Measurements from ENCODE around the gene TEX28. TPM values are rescaled to one million over a fixed set of nuclear protein-coding genes. Genes with fewer than 3 reads are reported as not detected.

Gene TEX28
- total RNA-seq, 4 donors from 2014 or later, result not detected

DNA sequence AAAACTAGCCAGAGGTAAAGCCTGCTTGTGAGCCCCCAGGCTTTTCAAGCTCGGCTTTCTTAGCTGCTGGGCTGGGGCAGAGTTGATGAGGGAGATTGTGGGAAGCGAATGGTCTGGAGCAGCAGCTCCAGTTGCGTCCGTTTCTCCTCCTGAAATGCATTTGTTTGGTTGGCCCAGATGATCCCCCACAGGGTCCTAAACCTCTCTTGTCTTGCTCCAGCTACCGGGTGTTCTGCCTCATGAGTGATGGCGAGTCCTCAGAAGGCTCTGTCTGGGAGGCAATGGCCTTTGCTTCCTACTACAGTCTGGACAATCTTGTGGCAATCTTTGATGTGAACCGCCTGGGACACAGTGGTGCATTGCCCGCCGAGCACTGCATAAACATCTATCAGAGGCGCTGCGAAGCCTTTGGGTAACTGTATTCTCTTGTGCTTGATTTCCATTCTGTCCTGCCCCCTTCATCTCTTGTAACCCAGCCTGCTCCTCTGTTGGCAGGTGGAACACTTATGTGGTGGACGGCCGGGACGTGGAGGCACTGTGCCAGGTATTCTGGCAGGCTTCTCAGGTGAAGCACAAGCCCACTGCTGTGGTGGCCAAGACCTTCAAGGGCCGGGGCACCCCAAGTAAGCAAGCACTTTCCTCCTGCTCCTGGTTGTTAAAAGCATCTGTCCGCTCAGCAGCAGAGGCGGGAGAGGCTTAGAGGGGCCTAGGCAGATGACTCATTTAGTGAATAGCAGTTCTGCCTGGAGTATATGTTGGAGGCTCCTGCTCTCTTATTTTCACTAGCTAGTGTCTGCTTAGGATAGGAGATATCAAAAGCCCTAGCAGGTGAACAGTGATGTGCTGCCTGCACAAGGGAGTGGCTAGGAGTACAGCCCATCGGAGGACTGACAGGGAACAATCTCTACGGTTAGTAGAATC, 16.0 kb upstream of the TEX28 start:
- Histone ChIP-seq H3K9me3 (no peaks in the 10 kb centered on the region), H3K4me3 (no peak overlapping the region), H3K27ac (no peak overlapping the region), H3K27me3 (no peaks in the 10 kb centered on the region), H3K4me1 (no peaks in the 10 kb centered on the region), H3K36me3 (no peaks in the 10 kb centered on the region)
- TF ChIP-seq, protein P1, sequence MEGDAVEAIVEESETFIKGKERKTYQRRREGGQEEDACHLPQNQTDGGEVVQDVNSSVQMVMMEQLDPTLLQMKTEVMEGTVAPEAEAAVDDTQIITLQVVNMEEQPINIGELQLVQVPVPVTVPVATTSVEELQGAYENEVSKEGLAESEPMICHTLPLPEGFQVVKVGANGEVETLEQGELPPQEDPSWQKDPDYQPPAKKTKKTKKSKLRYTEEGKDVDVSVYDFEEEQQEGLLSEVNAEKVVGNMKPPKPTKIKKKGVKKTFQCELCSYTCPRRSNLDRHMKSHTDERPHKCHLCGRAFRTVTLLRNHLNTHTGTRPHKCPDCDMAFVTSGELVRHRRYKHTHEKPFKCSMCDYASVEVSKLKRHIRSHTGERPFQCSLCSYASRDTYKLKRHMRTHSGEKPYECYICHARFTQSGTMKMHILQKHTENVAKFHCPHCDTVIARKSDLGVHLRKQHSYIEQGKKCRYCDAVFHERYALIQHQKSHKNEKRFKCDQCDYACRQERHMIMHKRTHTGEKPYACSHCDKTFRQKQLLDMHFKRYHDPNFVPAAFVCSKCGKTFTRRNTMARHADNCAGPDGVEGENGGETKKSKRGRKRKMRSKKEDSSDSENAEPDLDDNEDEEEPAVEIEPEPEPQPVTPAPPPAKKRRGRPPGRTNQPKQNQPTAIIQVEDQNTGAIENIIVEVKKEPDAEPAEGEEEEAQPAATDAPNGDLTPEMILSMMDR (IDR thresholded peaks at IDR 0.05), result no peak
- TF ChIP-seq POLR2A (IDR thresholded peaks at IDR 0.05), result no peak
- DNase-seq, result no peak
- intact Hi-C loops (cut with DNase I; ENCODE audit: low total_unique reads), result no loop called here

DNA sequence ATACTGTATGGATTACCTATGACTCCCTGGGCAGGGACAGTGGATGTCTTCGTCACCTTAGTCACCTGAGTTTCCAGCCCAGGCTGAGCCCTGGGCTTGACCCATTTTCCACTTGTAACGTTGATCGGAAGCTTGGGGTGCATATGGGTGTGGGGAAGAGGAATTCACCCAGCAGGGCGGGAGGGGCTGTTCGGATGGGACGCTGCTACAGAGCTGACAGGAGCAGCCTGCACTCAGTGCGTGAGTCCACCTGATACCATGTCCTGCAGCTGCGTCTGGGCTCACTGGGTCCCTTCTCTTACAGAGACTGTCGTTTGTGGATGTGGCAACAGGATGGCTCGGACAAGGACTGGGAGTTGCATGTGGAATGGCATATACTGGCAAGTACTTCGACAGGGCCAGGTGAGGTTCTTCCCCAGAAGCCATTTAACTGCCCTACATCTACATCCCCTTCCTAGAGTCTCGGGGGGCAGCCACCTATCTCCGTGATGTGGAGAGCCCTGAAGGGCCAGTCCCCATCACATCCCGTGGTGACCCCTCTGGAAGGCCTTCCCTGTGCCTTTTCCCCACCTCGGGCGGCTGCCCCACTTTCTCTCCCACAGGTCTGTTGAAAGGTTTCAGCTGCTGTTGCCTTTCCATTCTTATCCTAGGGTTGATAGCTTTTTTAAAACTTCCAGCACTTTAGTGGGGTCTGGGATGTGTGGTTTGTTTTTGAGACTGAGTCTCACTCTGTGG, 14.3 kb upstream of the TEX28 start:
- intact Hi-C loops (cut with DNase I; ENCODE audit: low total_unique reads), result no loop called here
- Histone ChIP-seq H3K4me1 (no peaks in the 10 kb centered on the region), H3K9me3 (no peaks in the 10 kb centered on the region), H3K4me3 (no peak overlapping the region), H3K27ac (no peak overlapping the region), H3K27me3 (no peaks in the 10 kb centered on the region), H3K36me3 (no peaks in the 10 kb centered on the region)
- no peak for DNase-seq
- no peak for TF ChIP-seq POLR2A (IDR thresholded peaks at IDR 0.05)
- TF ChIP-seq, protein P1 (IDR thresholded peaks at IDR 0.05), result no peak

- H3K4me1 ChIP-seq, result no peaks in the 10 kb centered on the region
- intact Hi-C loops (cut with DNase I; ENCODE audit: low total_unique reads), result no loop called here
- no peaks in the 10 kb centered on the region for H3K27me3 ChIP-seq
- peak; percentile 54 to 57 for DNase-seq
- H3K4me3 ChIP-seq, result no peak overlapping the region
- H3K9me3 ChIP-seq, result no peaks in the 10 kb centered on the region
- TF ChIP-seq POLR2A (IDR thresholded peaks at IDR 0.05), result no peak
- TF ChIP-seq, protein P1 (IDR thresholded peaks at IDR 0.05), result peak; percentile 47 to 71 (median 60)
- H3K36me3 ChIP-seq, result no peaks in the 10 kb centered on the region
- no peak overlapping the region for H3K27ac ChIP-seq
Observed at GRCh38 chrX:154308108-154308946, 13.4 kb upstream of the TEX28 start.

GRCh38 chrX:154307202-154307601, 12.3 kb upstream of the TEX28 start:
- no peaks in the 10 kb centered on the region for H3K9me3 ChIP-seq
- H3K27ac ChIP-seq, result no peak overlapping the region
- TF ChIP-seq, protein P1 (IDR thresholded peaks at IDR 0.05), result no peak
- no peak for TF ChIP-seq POLR2A (IDR thresholded peaks at IDR 0.05)
- no peaks in the 10 kb centered on the region for H3K27me3 ChIP-seq
- intact Hi-C loops (cut with DNase I; ENCODE audit: low total_unique reads), result no loop called here
- DNase-seq, result no peak
- H3K4me1 ChIP-seq, result no peaks in the 10 kb centered on the region
- no peak overlapping the region for H3K4me3 ChIP-seq
- H3K36me3 ChIP-seq, result no peaks in the 10 kb centered on the region

Data from uterus (tissue), 4 donors.